ENCODE measurements around the gene PM20D2.

Gene PM20D2

DNA sequence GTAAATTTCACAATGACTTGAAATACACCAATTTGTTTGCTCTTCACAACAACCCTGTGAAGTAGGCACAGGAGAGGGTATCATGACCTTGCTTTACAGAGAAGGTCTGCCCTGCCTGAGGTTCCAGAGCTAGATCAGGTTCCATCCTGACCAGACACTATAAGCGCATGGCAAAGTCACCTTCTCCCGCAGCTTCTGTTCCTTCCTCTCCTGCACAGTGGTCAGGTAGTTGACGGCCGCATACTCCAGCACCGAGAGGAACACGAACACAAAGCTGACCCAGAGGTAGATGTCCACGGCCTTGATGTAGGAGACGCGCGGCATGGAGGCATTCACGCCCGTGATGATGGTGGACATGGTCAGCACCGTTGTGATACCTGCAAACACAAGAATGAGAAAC, 34.3 kb downstream of the PM20D2 start:
- no peaks in the 10 kb centered on the region for H3K36me3 ChIP-seq (ENCODE audit: control insufficient read depth in 1 of 2, insufficient read depth in 2 of 2, low read length in 2 of 2)
- no peaks in the 10 kb centered on the region for H3K4me1 ChIP-seq (ENCODE audit: control insufficient read depth in 1 of 2, insufficient read depth in 2 of 2, low read length in 2 of 2)
- H3K27ac ChIP-seq (ENCODE audit: low read depth, low read length), result no peak overlapping the region
- H3K9me3 ChIP-seq (ENCODE audit: control insufficient read depth in 1 of 2, low read length in 2 of 2), result no peaks in the 10 kb centered on the region
- H3K27me3 ChIP-seq (ENCODE audit: control insufficient read depth in 1 of 2, insufficient read depth in 2 of 2, low read length in 2 of 2), result peaks cover 0 to 5% of the 10 kb centered on the region in 2 donors
- H3K9ac ChIP-seq (ENCODE audit: low read depth in 1 of 2, low read length in 2 of 2), result no peak overlapping the region
- no peak overlapping the region for H3K4me3 ChIP-seq (ENCODE audit: low read depth in 1 of 2, low read length in 2 of 2)

DNA sequence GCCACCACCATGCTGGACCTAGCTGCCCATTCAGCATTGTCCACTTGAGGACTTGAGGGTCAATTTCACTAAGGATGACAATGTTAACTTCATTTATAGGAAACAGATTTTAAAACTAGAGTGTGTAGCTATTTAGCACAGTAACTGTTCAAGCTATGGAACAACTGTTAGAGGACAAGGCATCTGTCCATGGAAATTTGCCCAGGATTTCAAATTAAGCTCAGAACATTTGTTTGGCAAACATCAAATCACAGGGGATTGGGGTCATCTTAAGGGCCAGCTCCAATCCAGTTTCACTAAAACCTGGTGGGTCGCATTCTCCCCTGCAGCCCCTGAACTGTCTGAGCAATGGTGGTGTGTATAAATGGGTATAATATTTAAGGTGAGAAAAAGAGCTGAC, 35.1 kb downstream of the PM20D2 start:
- Histone ChIP-seq H3K4me1 (ENCODE audit: control insufficient read depth in 1 of 2, insufficient read depth in 2 of 2, low read length in 2 of 2) (no peaks in the 10 kb centered on the region), H3K27me3 (ENCODE audit: control insufficient read depth in 1 of 2, insufficient read depth in 2 of 2, low read length in 2 of 2) (peaks cover 0 to 5% of the 10 kb centered on the region in 2 donors), H3K27ac (ENCODE audit: low read depth, low read length) (no peak overlapping the region), H3K9ac (ENCODE audit: low read depth in 1 of 2, low read length in 2 of 2) (no peak overlapping the region), H3K9me3 (ENCODE audit: control insufficient read depth in 1 of 2, low read length in 2 of 2) (no peaks in the 10 kb centered on the region), H3K4me3 (ENCODE audit: low read depth in 1 of 2, low read length in 2 of 2) (no peak overlapping the region), H3K36me3 (ENCODE audit: control insufficient read depth in 1 of 2, insufficient read depth in 2 of 2, low read length in 2 of 2) (no peaks in the 10 kb centered on the region)

DNA sequence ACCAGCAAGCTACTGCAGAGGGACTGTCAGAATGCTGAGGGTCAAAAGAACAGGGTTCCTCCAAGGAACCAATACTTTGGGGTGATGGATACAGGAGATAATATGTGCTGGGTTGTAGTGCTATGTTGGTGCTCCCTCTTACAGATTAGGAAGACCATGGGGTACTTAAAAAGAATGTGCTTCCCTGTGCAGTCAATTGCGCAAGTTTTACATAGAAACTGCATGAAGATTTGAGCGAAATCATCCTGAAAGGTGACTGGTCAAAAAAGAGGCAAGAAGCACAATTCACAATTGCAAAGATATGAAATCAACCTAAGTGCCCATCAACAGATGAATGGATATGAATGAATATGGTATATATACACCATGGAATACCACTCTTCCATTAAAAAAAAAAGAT, 37.4 kb downstream of the PM20D2 start:
- H3K4me1 ChIP-seq (ENCODE audit: control insufficient read depth in 1 of 2, insufficient read depth in 2 of 2, low read length in 2 of 2), result no peaks in the 10 kb centered on the region
- H3K9me3 ChIP-seq (ENCODE audit: control insufficient read depth in 1 of 2, low read length in 2 of 2), result no peaks in the 10 kb centered on the region
- no peaks in the 10 kb centered on the region for H3K36me3 ChIP-seq (ENCODE audit: control insufficient read depth in 1 of 2, insufficient read depth in 2 of 2, low read length in 2 of 2)
- peaks cover 0 to 5% of the 10 kb centered on the region in 2 donors for H3K27me3 ChIP-seq (ENCODE audit: control insufficient read depth in 1 of 2, insufficient read depth in 2 of 2, low read length in 2 of 2)
- no peak overlapping the region for H3K27ac ChIP-seq (ENCODE audit: low read depth, low read length)
- H3K4me3 ChIP-seq (ENCODE audit: low read depth in 1 of 2, low read length in 2 of 2), result no peak overlapping the region
- H3K9ac ChIP-seq (ENCODE audit: low read depth in 1 of 2, low read length in 2 of 2), result no peak overlapping the region

DNA sequence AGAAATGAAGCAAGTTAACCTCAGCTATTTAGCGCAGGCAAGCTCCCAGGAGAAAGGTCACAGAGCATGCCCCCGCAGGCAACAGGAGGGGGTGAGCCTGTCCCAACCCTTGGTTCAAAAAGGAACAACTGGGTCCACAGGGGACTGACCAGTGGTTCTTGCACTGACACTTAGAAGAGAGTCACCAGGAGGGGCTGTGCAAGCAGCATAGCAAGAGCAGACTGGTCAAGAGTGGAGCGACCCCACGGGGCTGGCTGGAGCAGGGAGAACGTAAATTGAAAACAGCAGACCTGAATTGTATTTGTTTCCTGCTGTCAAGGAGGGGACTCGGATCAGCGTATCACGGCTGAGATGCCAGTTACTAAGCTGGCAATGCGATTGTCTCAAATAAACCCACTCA, 38.5 kb downstream of the PM20D2 start:
- H3K9ac ChIP-seq (ENCODE audit: low read depth in 1 of 2, low read length in 2 of 2), result no peak overlapping the region
- H3K36me3 ChIP-seq (ENCODE audit: control insufficient read depth in 1 of 2, insufficient read depth in 2 of 2, low read length in 2 of 2), result no peaks in the 10 kb centered on the region
- no peaks in the 10 kb centered on the region for H3K4me1 ChIP-seq (ENCODE audit: control insufficient read depth in 1 of 2, insufficient read depth in 2 of 2, low read length in 2 of 2)
- H3K27me3 ChIP-seq (ENCODE audit: control insufficient read depth in 1 of 2, insufficient read depth in 2 of 2, low read length in 2 of 2), result peaks cover 0 to 5% of the 10 kb centered on the region in 2 donors
- H3K9me3 ChIP-seq (ENCODE audit: control insufficient read depth in 1 of 2, low read length in 2 of 2), result no peaks in the 10 kb centered on the region
- no peak overlapping the region for H3K4me3 ChIP-seq (ENCODE audit: low read depth in 1 of 2, low read length in 2 of 2)
- H3K27ac ChIP-seq (ENCODE audit: low read depth, low read length), result no peak overlapping the region

DNA sequence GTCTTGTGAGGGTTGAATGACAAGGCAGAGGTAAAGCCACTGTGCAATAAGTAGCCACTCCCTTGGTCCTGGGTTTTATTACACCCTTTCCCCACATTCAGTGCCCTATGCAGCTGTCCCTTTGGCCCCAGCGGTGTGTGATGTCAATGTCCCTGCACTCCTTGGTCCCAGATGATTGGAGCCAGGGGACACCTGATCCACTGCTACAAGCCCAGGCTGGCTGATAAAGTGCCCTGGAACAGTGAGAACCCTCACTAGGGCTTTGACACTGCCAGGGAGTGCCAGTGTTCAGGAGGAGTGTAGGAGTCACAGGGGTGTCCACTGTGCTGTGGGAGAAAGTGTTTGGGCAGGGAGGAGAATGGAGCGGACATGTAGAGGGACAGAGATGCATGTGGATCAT, 40.9 kb downstream of the PM20D2 start:
- H3K36me3 ChIP-seq (ENCODE audit: control insufficient read depth in 1 of 2, insufficient read depth in 2 of 2, low read length in 2 of 2), result no peaks in the 10 kb centered on the region
- H3K9ac ChIP-seq (ENCODE audit: low read depth in 1 of 2, low read length in 2 of 2), result no peak overlapping the region
- no peak overlapping the region for H3K27ac ChIP-seq (ENCODE audit: low read depth, low read length)

DNA sequence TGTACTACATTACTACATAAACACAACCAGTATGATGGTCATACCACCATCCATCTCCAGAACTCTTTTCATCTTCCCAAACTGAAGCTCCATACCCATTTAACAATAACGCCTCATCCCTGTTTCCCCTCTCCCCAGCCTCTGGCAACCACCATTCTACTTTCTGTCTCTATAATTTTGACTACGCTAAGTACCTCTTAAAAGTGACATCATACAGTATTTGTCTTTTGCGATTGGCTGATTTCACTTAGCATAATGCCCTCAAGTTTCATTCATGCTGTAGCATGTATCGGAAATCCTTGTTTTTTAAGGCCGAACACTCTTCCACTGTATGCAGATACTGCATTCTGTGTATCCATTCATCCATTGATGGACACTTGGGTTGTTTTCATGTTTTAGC, 41.6 kb downstream of the PM20D2 start:
- no peaks in the 10 kb centered on the region for H3K36me3 ChIP-seq (ENCODE audit: control insufficient read depth in 1 of 2, insufficient read depth in 2 of 2, low read length in 2 of 2)
- H3K9me3 ChIP-seq (ENCODE audit: control insufficient read depth in 1 of 2, low read length in 2 of 2), result no peaks in the 10 kb centered on the region
- no peaks in the 10 kb centered on the region for H3K4me1 ChIP-seq (ENCODE audit: control insufficient read depth in 1 of 2, insufficient read depth in 2 of 2, low read length in 2 of 2)
- H3K27me3 ChIP-seq (ENCODE audit: control insufficient read depth in 1 of 2, insufficient read depth in 2 of 2, low read length in 2 of 2), result no peaks in the 10 kb centered on the region
- no peak overlapping the region for H3K4me3 ChIP-seq (ENCODE audit: low read depth in 1 of 2, low read length in 2 of 2)
- H3K27ac ChIP-seq (ENCODE audit: low read depth, low read length), result no peak overlapping the region
- H3K9ac ChIP-seq (ENCODE audit: low read depth in 1 of 2, low read length in 2 of 2), result no peak overlapping the region

More for the DNA sequence above, 40.9 kb downstream of the PM20D2 start:
- Histone ChIP-seq H3K9me3 (ENCODE audit: control insufficient read depth in 1 of 2, low read length in 2 of 2) (no peaks in the 10 kb centered on the region), H3K4me1 (ENCODE audit: control insufficient read depth in 1 of 2, insufficient read depth in 2 of 2, low read length in 2 of 2) (no peaks in the 10 kb centered on the region), H3K27me3 (ENCODE audit: control insufficient read depth in 1 of 2, insufficient read depth in 2 of 2, low read length in 2 of 2) (no peaks in the 10 kb centered on the region), H3K4me3 (ENCODE audit: low read depth in 1 of 2, low read length in 2 of 2) (no peak overlapping the region)

DNA sequence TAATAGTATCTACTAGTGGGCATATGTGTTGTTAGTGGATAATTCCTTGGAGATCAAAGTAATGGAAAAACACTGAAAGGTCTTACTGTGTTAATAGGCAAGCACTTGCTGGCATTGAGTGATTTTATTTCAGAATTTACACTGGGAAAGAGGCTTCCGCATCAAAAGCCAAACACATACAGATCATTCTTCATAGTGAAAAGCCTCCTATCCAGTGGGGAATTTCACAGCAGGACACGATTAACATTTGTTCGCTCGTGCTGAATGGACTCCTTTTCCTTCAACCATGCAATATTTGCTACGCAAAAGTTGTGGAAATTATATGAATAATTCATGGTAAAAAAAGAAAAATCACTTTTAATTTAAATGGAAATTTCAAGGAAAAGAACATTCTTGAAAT, 44.9 kb downstream of the PM20D2 start:
- peaks cover 6 to 11% of the 10 kb centered on the region in 2 donors for H3K9me3 ChIP-seq (ENCODE audit: control insufficient read depth in 1 of 2, low read length in 2 of 2)
- H3K27me3 ChIP-seq (ENCODE audit: control insufficient read depth in 1 of 2, insufficient read depth in 2 of 2, low read length in 2 of 2), result no peaks in the 10 kb centered on the region
- no peaks in the 10 kb centered on the region for H3K4me1 ChIP-seq (ENCODE audit: control insufficient read depth in 1 of 2, insufficient read depth in 2 of 2, low read length in 2 of 2)
- H3K9ac ChIP-seq (ENCODE audit: low read depth in 1 of 2, low read length in 2 of 2), result no peak overlapping the region
- H3K4me3 ChIP-seq (ENCODE audit: low read depth in 1 of 2, low read length in 2 of 2), result no peak overlapping the region
- no peak overlapping the region for H3K27ac ChIP-seq (ENCODE audit: low read depth, low read length)
- H3K36me3 ChIP-seq (ENCODE audit: control insufficient read depth in 1 of 2, insufficient read depth in 2 of 2, low read length in 2 of 2), result no peaks in the 10 kb centered on the region

DNA sequence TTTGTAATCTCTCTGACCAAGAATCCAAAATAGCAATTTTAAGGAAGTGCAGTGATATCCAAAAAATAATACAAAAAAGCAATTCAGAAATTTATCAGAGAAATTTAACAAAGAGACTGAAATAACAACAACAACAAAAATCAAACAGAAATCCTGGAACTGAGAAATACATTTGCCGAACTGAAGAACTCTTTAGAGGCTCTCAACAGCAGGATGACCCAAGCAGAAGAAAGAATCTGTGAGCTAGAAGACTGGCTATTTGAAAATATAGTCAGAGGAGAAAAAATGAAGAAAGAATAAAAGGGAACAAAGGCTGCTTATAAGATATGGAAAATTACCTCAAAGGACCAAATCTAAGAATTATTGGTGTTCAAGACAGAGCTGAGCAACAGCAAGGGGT, 48.7 kb downstream of the PM20D2 start:
- H3K27me3 ChIP-seq (ENCODE audit: control insufficient read depth in 1 of 2, insufficient read depth in 2 of 2, low read length in 2 of 2), result no peaks in the 10 kb centered on the region
- no peak overlapping the region for H3K27ac ChIP-seq (ENCODE audit: low read depth, low read length)
- H3K36me3 ChIP-seq (ENCODE audit: control insufficient read depth in 1 of 2, insufficient read depth in 2 of 2, low read length in 2 of 2), result no peaks in the 10 kb centered on the region
- no peak overlapping the region for H3K9ac ChIP-seq (ENCODE audit: low read depth in 1 of 2, low read length in 2 of 2)
- no peak overlapping the region for H3K4me3 ChIP-seq (ENCODE audit: low read depth in 1 of 2, low read length in 2 of 2)
- peaks cover 6 to 11% of the 10 kb centered on the region in 2 donors for H3K9me3 ChIP-seq (ENCODE audit: control insufficient read depth in 1 of 2, low read length in 2 of 2)
- no peaks in the 10 kb centered on the region for H3K4me1 ChIP-seq (ENCODE audit: control insufficient read depth in 1 of 2, insufficient read depth in 2 of 2, low read length in 2 of 2)

DNA sequence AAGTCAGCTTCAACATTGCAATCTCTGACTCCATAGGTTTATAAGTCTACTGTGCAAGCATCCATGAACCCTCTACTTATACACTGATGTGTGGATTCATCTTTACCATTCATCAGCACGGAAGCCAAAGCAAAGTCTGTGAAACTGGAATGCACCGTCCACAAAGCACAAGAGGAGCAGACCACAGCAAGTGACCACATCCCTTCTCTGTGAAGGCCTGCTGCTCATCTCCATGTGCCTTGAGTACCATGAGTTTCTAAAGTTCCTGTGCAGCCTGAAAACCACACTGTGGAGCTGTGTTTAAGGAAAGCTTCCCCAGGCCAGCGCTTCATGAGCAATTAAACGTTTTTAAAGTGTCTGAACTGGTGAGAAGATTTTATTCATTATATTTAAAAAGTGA, 51.3 kb downstream of the PM20D2 start:
- Histone ChIP-seq H3K9ac (ENCODE audit: low read depth in 1 of 2, low read length in 2 of 2) (no peak overlapping the region), H3K4me1 (ENCODE audit: control insufficient read depth in 1 of 2, insufficient read depth in 2 of 2, low read length in 2 of 2) (no peaks in the 10 kb centered on the region), H3K27ac (ENCODE audit: low read depth, low read length) (no peak overlapping the region), H3K9me3 (ENCODE audit: control insufficient read depth in 1 of 2, low read length in 2 of 2) (peaks cover 6 to 11% of the 10 kb centered on the region in 2 donors), H3K4me3 (ENCODE audit: low read depth in 1 of 2, low read length in 2 of 2) (no peak overlapping the region), H3K36me3 (ENCODE audit: control insufficient read depth in 1 of 2, insufficient read depth in 2 of 2, low read length in 2 of 2) (no peaks in the 10 kb centered on the region), H3K27me3 (ENCODE audit: control insufficient read depth in 1 of 2, insufficient read depth in 2 of 2, low read length in 2 of 2) (no peaks in the 10 kb centered on the region)

DNA sequence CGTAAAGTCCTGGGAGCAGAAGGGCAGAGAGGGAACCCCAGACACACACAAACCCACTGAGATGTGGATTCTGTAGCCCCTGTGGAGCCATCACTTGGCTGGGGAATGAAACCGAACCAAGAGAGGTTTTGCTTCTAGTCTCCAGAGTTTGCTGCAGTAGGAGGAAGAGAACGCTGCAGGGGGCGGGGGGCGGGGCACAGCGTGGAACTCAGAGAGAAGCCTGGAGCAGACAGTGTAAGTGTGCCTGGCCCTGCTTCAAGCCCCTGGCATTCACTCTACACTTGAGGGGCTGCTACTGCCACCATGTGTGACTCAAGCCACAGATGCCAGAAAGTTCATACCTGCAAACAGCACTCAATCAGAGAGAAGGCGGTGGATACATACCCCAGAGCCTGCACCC, 52.4 kb downstream of the PM20D2 start:
- no peak overlapping the region for H3K27ac ChIP-seq (ENCODE audit: low read depth, low read length)
- no peak overlapping the region for H3K9ac ChIP-seq (ENCODE audit: low read depth in 1 of 2, low read length in 2 of 2)
- no peaks in the 10 kb centered on the region for H3K36me3 ChIP-seq (ENCODE audit: control insufficient read depth in 1 of 2, insufficient read depth in 2 of 2, low read length in 2 of 2)
- H3K4me1 ChIP-seq (ENCODE audit: control insufficient read depth in 1 of 2, insufficient read depth in 2 of 2, low read length in 2 of 2), result no peaks in the 10 kb centered on the region
- H3K9me3 ChIP-seq (ENCODE audit: control insufficient read depth in 1 of 2, low read length in 2 of 2), result peaks cover 6 to 11% of the 10 kb centered on the region in 2 donors
- no peaks in the 10 kb centered on the region for H3K27me3 ChIP-seq (ENCODE audit: control insufficient read depth in 1 of 2, insufficient read depth in 2 of 2, low read length in 2 of 2)
- no peak overlapping the region for H3K4me3 ChIP-seq (ENCODE audit: low read depth in 1 of 2, low read length in 2 of 2)

DNA sequence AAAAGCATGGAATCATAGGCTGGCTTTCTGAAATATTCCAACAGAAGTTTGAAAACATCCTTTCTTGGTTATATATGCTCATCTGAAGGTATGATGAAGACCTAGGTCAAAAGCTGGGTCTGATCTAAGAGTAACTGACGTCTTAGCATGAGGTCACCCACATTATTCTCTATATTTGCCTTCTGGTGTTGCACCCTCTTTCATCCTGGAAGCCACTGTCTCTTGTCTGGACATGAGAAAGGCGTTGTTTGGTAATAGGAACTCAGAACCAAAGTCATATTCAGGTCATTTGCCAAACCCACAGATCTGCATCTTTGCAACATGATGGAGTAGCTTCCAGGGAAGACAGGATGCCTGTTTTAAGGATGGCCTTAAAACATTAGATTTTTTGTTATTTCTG, 53.7 kb downstream of the PM20D2 start:
- H3K36me3 ChIP-seq (ENCODE audit: control insufficient read depth in 1 of 2, insufficient read depth in 2 of 2, low read length in 2 of 2), result no peaks in the 10 kb centered on the region
- no peaks in the 10 kb centered on the region for H3K4me1 ChIP-seq (ENCODE audit: control insufficient read depth in 1 of 2, insufficient read depth in 2 of 2, low read length in 2 of 2)
- no peak overlapping the region for H3K4me3 ChIP-seq (ENCODE audit: low read depth in 1 of 2, low read length in 2 of 2)
- H3K27me3 ChIP-seq (ENCODE audit: control insufficient read depth in 1 of 2, insufficient read depth in 2 of 2, low read length in 2 of 2), result no peaks in the 10 kb centered on the region
- no peak overlapping the region for H3K9ac ChIP-seq (ENCODE audit: low read depth in 1 of 2, low read length in 2 of 2)
- no peak overlapping the region for H3K27ac ChIP-seq (ENCODE audit: low read depth, low read length)
- peaks cover 3 to 4% of the 10 kb centered on the region in 2 donors for H3K9me3 ChIP-seq (ENCODE audit: control insufficient read depth in 1 of 2, low read length in 2 of 2)
